Measurements from ENCODE around the gene RAB5IF. TPM values are rescaled to one million over a fixed set of nuclear protein-coding genes. Genes with fewer than 3 reads are reported as not detected.

RAB5IF gene
- total and polyA plus RNA-seq, 2 of the 13 experiments (the other 11 are each of a cell fraction or from before 2014, with no cell fraction given) = 261 to 305 TPM

DNA sequence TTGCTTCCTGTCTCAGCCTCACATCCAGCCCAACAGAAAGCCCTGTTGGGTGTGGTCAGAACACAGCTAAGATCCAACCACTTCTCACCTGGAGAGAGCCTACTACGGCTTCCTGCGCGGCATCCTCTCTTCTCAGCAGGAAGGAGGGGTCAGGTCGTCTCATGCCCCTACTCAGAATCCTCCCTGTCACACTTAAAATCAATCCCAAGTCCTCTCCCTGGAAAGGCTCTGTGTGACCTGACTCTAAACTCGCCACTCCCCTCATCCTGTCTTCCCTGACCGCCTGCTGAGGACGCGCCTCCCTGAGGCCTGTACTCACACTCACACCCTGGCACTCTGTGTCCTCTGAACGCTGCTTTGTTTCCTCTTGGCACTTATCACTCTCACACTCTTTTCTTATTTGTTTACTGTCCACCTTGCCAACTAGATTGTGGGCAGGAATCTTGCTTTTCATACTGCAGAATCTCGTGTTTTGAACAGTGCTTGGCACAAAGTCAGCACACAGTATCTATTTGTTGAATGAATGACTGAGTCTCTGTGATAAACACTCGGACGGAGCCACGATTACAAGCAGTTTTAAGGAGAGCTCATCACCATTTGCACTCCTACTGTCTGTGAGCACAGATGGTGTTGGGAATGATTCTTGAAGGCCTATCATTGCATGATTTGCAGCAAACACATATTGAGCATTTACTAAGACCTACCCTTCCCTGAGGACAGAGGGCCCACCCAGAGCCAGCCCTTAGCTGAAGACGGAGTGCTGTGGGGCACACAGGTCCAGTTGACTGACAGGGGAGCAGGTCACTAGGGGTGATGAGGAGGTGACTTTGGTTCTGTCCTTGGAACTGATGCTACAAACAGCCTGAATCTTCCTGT, 18.7 kb downstream of the RAB5IF start (continued):
- TF ChIP-seq, protein P1, sequence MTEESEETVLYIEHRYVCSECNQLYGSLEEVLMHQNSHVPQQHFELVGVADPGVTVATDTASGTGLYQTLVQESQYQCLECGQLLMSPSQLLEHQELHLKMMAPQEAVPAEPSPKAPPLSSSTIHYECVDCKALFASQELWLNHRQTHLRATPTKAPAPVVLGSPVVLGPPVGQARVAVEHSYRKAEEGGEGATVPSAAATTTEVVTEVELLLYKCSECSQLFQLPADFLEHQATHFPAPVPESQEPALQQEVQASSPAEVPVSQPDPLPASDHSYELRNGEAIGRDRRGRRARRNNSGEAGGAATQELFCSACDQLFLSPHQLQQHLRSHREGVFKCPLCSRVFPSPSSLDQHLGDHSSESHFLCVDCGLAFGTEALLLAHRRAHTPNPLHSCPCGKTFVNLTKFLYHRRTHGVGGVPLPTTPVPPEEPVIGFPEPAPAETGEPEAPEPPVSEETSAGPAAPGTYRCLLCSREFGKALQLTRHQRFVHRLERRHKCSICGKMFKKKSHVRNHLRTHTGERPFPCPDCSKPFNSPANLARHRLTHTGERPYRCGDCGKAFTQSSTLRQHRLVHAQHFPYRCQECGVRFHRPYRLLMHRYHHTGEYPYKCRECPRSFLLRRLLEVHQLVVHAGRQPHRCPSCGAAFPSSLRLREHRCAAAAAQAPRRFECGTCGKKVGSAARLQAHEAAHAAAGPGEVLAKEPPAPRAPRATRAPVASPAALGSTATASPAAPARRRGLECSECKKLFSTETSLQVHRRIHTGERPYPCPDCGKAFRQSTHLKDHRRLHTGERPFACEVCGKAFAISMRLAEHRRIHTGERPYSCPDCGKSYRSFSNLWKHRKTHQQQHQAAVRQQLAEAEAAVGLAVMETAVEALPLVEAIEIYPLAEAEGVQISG (CRISPR knock-in tag; IDR thresholded peaks at IDR 0.05) = 0 out of 2 replicates have a peak, but pooled peaks have one; percentile 32
- TF ChIP-seq ZNF362 (CRISPR knock-in tag; IDR thresholded peaks at IDR 0.05; ENCODE audit: borderline replicate concordance) (no peak), FOXP1 (IDR thresholded peaks at IDR 0.05) (no peak), FOXP1 (CRISPR knock-in tag; IDR thresholded peaks at IDR 0.05) (0 out of 2 replicates have a peak, but pooled peaks have one; percentile 19), ZMYM4 (CRISPR knock-in tag; IDR thresholded peaks at IDR 0.05) (no peak), RFXANK (CRISPR knock-in tag; IDR thresholded peaks at IDR 0.05) (0 out of 2 replicates have a peak, but pooled peaks have one; percentile 42), IKZF1 (IDR thresholded peaks at IDR 0.05) (no peak), RBM39 (IDR thresholded peaks at IDR 0.05; ENCODE audit: low read depth, low read length, poor library complexity, severe bottlenecking) (no peak), SKIL (CRISPR knock-in tag; IDR thresholded peaks at IDR 0.05; ENCODE audit: borderline replicate concordance) (peak; percentile 21; the same call in 1 of the 2 replicates)
- TF ChIP-seq, protein P2, sequence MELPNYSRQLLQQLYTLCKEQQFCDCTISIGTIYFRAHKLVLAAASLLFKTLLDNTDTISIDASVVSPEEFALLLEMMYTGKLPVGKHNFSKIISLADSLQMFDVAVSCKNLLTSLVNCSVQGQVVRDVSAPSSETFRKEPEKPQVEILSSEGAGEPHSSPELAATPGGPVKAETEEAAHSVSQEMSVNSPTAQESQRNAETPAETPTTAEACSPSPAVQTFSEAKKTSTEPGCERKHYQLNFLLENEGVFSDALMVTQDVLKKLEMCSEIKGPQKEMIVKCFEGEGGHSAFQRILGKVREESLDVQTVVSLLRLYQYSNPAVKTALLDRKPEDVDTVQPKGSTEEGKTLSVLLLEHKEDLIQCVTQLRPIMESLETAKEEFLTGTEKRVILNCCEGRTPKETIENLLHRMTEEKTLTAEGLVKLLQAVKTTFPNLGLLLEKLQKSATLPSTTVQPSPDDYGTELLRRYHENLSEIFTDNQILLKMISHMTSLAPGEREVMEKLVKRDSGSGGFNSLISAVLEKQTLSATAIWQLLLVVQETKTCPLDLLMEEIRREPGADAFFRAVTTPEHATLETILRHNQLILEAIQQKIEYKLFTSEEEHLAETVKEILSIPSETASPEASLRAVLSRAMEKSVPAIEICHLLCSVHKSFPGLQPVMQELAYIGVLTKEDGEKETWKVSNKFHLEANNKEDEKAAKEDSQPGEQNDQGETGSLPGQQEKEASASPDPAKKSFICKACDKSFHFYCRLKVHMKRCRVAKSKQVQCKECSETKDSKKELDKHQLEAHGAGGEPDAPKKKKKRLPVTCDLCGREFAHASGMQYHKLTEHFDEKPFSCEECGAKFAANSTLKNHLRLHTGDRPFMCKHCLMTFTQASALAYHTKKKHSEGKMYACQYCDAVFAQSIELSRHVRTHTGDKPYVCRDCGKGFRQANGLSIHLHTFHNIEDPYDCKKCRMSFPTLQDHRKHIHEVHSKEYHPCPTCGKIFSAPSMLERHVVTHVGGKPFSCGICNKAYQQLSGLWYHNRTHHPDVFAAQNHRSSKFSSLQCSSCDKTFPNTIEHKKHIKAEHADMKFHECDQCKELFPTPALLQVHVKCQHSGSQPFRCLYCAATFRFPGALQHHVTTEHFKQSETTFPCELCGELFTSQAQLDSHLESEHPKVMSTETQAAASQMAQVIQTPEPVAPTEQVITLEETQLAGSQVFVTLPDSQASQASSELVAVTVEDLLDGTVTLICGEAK (IDR thresholded peaks at IDR 0.05) = no peak
- TF ChIP-seq, protein P2 (CRISPR knock-in tag; IDR thresholded peaks at IDR 0.05) = no peak

All from HepG2 (cell line).